Measurements from ENCODE around the gene FAM167B. TPM values are rescaled to one million over a fixed set of nuclear protein-coding genes. Genes with fewer than 3 reads are reported as not detected.

The FAM167B gene
- total and polyA plus RNA-seq, 9 donors = 1.5 to 7.8 (median 3.2) TPM; not detected in 1

DNA sequence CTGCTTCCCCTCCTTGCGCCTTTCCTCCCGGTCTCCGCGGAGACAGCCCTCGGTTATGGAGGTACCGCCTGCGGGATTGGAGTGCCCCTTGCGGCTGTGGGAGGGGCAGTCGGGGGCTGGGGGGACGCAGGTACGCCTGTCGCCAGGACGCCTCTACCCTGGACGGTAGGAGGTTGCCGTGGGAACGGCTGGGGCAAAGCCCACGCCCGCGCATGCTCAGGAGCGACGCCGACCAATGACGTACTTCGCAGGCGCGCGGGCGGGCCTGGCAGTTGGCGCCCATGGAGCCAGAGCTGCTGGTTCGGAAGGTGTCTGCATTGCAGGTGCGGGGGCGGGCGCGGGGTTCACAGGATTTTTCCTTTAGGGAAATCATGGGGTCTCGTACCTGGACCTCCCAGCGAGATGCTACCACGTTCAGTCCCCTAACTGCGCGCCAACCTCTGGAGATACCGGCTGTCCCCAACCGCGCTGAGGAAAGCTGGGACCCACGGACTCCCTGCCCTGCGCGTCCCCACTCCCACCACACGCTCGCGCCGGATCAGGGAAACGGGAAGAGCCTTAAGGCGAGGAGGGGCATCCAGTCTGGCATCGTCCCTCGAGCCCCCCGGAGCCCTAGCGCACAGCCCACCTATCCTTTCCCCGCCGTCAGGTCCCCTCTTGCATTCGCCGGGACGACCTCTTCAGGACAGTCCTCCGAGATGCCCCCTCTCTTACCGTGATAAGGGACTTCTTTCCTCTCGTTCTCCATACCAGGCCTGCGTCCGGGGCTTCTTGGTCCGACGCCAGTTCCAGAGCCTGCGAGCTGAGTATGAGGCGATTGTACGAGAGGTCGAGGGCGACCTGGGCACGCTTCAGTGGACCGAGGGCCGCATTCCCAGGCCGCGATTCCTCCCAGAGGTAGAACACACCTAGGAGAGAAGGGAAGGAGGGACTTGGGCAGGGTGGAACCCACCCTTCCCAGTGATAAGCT, 41.3 kb upstream of the FAM167B start, which contains the start of gene IQCC:
TSS of gene IQCC (plus strand) at position 271 of the 970 bp plus-strand sequence. CDS start at position 282, 11 bp downstream.
- peak; percentile 76 for TF ChIP-seq POLR2A (IDR thresholded peaks at IDR 0.05)
- TF ChIP-seq, protein P1, sequence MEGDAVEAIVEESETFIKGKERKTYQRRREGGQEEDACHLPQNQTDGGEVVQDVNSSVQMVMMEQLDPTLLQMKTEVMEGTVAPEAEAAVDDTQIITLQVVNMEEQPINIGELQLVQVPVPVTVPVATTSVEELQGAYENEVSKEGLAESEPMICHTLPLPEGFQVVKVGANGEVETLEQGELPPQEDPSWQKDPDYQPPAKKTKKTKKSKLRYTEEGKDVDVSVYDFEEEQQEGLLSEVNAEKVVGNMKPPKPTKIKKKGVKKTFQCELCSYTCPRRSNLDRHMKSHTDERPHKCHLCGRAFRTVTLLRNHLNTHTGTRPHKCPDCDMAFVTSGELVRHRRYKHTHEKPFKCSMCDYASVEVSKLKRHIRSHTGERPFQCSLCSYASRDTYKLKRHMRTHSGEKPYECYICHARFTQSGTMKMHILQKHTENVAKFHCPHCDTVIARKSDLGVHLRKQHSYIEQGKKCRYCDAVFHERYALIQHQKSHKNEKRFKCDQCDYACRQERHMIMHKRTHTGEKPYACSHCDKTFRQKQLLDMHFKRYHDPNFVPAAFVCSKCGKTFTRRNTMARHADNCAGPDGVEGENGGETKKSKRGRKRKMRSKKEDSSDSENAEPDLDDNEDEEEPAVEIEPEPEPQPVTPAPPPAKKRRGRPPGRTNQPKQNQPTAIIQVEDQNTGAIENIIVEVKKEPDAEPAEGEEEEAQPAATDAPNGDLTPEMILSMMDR (IDR thresholded peaks at IDR 0.05) = peak in 1 of 3 donors; percentile 24
- no peak for TF ChIP-seq EP300 (IDR thresholded peaks at IDR 0.05)
- H3K27ac ChIP-seq = peak within 1 kb of the TSS; percentile 34 to 51
- H3K36me3 ChIP-seq = no peaks in the 10 kb centered on the region
- intact Hi-C loops (cut with DNase I) = no loop called here
- H3K4me1 ChIP-seq (ENCODE audit: insufficient read depth) = peaks cover 12% of the 10 kb centered on the region
- WGBS, 3 donors = 1% methylated on average over 72 to 77 of the region's 77 CpGs
- no peaks in the 10 kb centered on the region for H3K9me3 ChIP-seq
- peak within 1 kb of the TSS; percentile 61 for H3K4me3 ChIP-seq
- no peaks in the 10 kb centered on the region for H3K27me3 ChIP-seq
- DNase-seq = peak; percentile 85 to 92 (median 90)

DNA sequence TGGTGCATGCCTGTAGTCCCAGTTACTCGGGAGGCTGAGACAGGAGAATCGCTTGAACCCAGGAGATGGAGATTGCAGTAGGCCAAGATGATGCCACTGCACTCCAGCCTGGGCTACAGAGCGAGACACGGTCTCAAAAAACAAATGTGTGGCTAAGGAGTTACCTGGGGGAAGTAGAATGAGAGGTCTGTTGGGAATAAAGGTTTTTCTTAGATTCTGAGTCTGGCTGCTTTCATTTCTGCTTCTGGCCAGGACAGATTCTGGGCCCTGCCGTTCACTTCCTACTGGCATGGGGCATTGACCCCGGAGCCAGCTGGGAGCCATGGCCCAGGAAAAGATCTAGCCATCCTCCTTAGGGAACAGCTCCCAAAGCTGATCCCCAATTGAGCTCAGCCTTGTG, 38.6 kb upstream of the FAM167B start:
- Histone ChIP-seq H3K27ac (no peak overlapping the region), H3K4me1 (ENCODE audit: insufficient read depth) (peaks cover 9% of the 10 kb centered on the region), H3K36me3 (no peaks in the 10 kb centered on the region), H3K27me3 (no peaks in the 10 kb centered on the region), H3K4me3 (no peak overlapping the region), H3K9me3 (no peaks in the 10 kb centered on the region)
- WGBS, 3 donors = 86 to 87% (median 87%) methylated on average over 6 of the region's 6 CpGs
- TF ChIP-seq, protein P1 (IDR thresholded peaks at IDR 0.05) = no peak
- no peak for TF ChIP-seq EP300 (IDR thresholded peaks at IDR 0.05)
- DNase-seq = no peak
- intact Hi-C loops (cut with DNase I) = no loop called here

DNA sequence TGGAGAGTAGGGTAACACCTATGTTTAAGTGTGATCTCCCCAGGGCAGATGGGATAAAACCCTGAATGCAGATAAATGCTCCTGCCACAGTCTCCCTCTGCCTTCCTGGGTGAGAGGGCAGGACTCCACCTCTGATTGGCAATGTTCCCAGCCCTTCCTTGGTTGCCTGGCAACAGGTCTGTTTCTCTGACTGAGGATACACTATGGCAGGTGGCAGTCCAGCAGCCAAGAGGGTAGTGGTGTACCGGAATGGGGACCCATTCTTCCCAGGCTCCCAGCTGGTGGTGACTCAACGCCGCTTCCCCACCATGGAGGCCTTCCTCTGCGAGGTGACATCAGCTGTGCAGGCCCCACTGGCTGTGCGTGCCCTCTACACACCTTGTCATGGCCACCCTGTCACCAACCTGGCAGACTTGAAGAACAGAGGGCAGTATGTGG, 38.1 kb upstream of the FAM167B start, which contains the start of gene DCDC2B:
TSS of gene DCDC2B (plus strand) at position 199 of the 438 bp plus-strand sequence. CDS start at position 204, 5 bp downstream.
- Histone ChIP-seq H3K9me3 (no peaks in the 10 kb centered on the region), H3K27ac (no peak within 1 kb of the TSS), H3K27me3 (no peaks in the 10 kb centered on the region), H3K4me3 (no peak within 1 kb of the TSS), H3K4me1 (ENCODE audit: insufficient read depth) (peaks cover 9% of the 10 kb centered on the region), H3K36me3 (no peaks in the 10 kb centered on the region)
- peak in 2 of 5 donors; percentile 45 to 53 for DNase-seq
- no peak for TF ChIP-seq POLR2A (IDR thresholded peaks at IDR 0.05)
- TF ChIP-seq EP300 (IDR thresholded peaks at IDR 0.05) = no peak
- TF ChIP-seq, protein P1 (IDR thresholded peaks at IDR 0.05) = no peak
- 79 to 81% (median 80%) methylated on average over 5 of the region's 5 CpGs for WGBS, 3 donors
- intact Hi-C loops (cut with DNase I) = no loop called here

DNA sequence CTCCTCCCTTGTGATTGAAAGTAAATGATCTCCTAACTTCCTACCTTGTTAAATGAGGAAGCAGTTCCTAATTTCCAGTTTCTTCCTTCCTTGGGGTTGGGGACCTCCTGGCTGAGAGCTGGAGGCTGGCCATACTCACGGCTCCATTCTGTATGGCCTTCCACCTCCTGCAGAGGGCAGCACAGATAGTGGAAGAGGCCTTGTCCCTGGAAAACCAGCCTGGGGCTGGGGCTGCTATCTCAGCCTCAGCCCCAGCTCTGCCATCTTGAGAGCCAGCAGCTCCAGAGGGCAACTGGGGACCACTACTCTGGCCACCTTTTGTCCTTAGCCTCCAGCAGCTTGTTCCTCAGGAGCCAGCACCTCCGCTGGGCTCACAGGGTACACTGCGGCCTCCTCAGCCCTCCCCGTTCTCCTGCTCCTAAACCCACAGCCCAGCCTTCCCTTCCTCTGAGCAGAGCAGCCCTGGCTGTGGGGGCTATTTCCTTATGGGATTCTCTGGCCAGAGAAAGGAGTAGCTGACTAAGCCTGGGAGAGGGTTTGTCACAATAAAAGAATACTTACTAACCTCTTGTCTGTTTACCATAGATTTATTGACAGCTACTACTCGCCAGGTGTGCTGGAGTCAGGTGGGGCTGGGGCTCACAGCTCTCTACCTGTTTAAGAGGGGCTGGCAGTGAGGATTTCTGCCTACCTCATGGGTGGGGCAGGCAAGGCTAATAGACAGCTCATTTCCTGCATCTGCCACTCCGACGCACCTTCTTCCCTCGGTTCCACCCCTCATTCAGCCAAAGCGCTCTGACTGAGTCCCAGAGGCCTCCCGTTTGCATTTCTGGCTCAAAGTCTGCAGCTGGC, 31.2 kb upstream of the FAM167B start:
- no peak overlapping the region for H3K4me3 ChIP-seq
- TF ChIP-seq, protein P1 (IDR thresholded peaks at IDR 0.05) = peak; percentile 48 to 55 (median 54)
- TF ChIP-seq POLR2A (IDR thresholded peaks at IDR 0.05) = no peak
- 71 to 76% (median 72%) methylated on average over 10 of the region's 10 CpGs for WGBS, 3 donors
- no peaks in the 10 kb centered on the region for H3K36me3 ChIP-seq
- DNase-seq = peak; percentile 60 to 75 (median 65)
- intact Hi-C loops (cut with DNase I) = no loop called here
- no peaks in the 10 kb centered on the region for H3K27me3 ChIP-seq
- peaks cover 4% of the 10 kb centered on the region for H3K4me1 ChIP-seq (ENCODE audit: insufficient read depth)
- H3K27ac ChIP-seq = peak overlapping the region in 1 of 2 donors; percentile 43
- H3K9me3 ChIP-seq = no peaks in the 10 kb centered on the region

Measured in ovary (tissue), 9 donors.